UCSD-AML1 (cell line): ENCODE data around the gene ZNF625.

Source experiments
- DNase-seq: peaks from one replicate; lab custom pipeline; 2025; ENCODE audit not compliant: unreplicated experiment; lab: John Stamatoyannopoulos, UW

The ZNF625 gene

DNA sequence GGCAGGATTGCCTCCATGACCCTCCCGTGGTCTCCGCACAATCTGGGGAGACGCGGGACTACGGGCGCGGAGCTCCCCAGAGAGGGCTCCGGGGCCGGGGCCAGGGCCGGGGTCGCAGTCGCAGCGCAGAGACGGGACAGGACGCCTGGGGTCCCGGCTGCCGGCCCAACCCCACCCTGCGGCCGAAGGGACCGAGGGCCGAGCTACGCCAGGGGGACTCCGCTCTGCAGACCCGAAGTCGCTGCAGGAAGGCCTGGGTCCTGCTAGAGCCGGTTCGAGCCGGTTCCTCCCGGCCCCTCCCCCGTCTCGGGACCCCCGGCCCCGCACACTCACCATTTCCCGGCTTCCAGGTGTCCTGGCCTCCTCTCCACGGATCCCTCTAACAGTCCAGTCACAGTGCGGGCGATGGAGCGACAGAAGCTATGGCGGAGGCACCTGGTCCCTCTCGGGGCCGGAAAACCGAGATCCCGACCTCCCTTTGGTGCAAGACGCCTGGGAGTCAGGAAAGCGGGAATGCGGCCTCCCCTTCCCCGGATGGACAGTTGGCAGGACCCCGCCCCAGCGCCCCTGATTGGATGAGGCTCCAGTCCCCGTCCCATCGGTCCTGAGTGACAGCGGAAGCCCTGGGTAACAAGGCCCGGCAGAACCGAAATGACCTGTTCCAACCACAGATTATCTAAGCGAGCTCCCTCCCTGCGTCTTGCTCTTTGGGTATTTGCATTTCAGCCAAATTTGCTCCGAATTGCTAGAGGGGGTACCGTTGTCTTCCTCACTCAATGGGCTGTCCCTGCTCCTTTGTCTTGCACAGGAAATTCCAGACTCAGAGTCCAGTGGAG is at the start of gene ZNF625:
Gene ZNF625, minus strand, starts transcription at position 512 of the 836 bp plus-strand sequence. Its CDS starts 176 bp downstream, at position 336.
- peak; percentile 78 for DNase-seq

DNA sequence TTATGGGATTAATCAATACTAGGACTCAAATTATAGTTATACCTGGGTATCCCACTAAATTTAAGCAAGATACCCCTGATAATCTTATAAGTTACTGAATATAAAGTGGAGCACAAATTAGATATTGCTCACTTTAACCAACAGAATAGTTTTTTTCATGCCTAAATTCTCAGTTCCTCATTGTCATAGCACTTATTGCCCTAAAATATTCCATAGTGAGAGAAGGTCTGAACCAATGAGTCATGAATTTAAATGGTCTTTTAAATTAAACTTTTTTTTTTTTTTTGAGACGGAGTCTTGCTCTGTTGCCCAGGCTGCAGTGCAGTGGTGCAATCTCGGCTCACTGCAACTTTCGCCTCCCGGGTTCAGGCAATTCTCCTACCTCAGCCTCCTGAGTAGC is 48.8 kb upstream of the ZNF625 start:
- no peak for DNase-seq

DNA sequence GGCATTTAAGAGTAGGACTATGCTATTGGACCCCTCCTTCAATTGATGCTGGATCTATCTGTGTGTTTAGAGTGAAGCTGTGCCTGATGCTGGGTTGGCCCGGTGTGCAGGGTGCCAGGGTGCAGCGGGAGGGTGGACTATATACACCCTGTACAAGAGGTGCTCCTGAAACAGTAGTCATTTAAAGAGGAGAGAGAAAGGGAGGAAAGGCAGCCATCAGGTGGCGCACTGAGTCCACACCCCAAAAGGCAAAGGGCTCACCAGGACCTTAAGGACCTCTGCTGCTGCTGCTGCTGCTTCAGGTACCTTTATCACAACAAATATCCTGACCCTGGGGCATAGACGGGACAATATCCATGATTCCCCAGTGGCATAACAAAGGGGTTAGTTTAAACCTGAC is 45.7 kb upstream of the ZNF625 start:
- peak; percentile 13 for DNase-seq

DNA sequence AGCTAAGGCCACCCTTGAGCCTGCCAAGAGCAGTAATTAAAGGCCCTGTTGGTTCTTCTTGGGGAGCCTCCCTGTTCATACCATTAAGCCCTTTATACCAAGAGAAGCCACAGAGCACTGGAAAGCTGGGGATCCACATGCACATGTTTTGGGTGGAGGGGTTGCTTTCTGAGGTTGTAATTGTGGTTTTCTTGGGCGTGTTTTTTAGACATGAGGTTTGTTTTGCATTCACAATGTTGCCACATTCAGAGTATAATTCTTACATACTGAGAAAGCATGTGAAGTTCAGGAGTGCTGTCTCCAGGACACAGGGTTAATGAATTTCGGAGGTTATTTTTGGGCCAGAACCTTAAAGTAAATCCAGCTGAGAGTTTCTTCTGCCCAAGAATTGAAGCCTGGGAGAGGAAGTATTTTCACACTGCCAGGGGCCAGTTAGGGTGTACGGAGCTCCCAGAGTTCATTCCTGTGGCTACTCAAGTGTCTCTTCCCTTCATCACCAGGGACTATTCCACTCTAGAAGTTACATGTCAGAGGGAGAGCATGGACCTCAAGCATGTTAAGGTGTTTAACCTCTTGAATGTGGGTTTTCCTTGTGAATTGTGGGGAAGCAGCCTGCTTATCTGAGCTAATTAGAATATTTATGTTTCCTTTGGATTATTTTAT is 43.4 kb upstream of the ZNF625 start:
- DNase-seq: no peak

DNA sequence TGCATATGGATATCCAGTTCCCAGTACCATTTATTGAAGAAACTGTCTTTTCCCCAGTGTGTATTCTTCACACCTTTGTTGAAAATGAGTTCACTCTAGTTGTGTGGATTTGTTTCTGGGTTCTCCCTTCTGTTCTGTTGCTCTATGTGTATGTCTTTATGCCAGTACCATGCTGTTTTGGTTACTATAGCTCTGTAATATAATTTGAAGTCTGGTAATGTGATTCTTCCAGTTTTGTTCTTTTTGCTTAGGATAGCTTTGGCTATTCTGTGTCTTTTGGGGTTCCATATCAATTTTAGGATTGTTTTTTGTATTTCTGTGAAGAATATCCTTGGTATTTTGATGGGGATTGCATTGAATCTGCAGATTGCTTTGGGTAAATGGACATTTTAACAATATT is 41.6 kb upstream of the ZNF625 start:
- DNase-seq: no peak

DNA sequence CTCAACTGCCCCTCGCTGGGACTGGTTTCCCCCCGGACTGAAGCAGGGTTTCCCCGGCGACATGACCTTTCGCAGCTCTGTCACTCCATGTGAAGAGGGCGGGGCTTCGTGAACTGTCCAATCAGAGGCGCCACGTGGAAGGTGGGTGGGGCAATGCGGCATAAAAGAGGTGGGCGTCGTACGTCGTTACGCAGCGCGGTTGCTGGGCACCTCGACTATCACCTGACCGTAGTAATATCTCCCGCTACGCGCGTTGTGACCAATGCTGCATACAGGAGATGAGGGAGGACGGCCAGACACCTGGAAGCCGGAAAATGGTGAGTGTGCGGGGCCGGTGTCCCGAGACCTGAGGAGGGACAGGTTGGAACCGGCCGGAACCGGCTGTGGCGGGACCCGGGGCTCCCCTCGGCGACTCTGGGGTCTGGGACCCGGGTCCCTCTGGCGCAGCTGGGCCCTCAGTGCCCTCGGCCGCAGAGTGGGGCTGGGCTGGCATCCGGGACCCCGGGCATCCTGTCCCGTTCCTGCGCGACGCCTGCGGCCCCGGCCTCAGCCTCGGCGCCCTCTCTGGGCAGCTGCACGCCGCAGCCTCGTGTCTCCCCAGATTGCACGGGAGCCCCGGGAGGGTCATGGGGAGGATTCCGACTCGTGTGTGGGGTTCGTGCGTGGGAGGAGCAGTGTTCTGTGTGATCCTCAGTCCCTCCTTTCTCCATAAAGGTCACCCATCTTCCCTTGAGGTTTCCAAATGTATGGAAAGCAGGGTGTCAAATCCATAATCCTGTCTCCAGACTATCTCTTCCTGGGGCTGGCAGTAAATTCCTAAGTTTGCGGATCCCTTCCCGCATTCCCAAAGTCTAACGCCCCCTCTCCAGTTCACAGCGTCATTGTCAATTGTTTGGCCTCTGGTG is 38.5 kb upstream of the ZNF625 start:
- DNase-seq: no peak

DNA sequence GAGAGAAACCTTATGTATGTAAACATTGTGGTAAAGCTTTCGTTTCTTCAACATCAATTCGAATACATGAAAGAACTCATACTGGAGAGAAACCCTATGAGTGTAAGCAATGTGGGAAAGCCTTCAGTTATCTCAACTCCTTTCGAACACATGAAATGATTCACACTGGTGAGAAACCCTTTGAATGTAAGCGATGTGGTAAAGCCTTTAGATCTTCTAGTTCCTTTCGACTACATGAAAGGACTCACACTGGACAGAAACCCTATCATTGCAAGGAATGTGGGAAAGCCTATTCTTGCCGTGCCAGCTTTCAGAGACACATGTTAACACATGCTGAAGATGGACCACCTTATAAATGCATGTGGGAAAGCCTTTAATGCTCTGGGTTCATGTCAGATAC is 31.1 kb upstream of the ZNF625 start:
- DNase-seq: no peak

DNA sequence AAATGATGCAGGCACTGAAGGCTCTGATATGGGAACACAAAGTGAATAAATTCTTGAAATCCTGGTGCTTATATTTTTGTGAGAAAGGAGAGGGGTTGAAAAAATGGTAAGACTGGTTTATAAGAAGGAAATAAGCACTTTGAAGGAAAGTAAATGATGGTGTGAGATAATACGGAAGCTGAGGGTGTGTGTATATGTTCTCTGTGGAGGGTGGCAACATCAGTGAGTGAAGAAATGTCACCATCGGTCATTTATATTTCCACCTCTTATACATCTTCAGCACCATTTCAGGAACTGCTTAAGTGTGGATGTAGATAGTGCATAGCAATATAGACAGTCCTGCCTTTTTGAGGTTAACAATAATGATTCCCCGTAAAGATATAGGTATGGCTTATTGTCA is 23.8 kb upstream of the ZNF625 start:
- no peak for DNase-seq

DNA sequence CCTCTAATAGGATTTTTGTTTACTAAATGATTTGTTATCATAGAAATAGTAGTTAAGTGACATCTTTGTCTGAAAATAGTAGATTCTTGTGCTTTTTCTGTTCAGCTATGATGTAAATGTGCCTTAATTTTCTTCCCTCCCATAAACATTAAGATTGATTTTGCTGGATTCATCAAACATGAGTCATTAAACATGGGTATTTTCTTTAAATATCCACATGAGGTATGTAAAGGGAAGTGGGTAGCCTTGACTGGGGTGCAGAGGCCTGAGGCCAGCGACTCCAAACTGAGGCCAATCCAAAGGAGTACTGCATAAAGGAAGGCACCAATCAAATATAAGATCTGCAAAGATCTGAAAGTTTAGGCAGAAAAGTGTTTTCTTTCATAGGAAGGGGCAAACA is 10.1 kb upstream of the ZNF625 start:
- no peak for DNase-seq

DNA sequence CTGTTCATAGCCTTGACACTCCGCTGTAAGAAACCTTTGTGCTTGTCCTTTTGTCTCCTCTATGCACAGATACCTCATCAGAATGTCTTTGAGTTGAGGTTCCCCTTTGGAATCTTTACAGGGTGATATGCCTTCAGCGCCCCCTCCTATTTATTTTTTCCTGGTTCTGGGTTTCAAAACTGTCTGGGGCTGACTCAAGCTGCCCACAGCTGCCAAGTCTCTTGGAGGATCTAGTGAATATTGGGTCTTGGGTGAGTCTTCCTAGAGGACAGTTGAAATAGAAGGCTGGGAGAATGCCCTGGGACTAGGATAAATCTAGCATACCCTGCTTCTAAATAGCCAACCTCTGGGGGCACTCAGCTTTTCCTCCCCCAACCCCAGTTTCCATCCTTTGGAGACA is 7.3 kb upstream of the ZNF625 start:
- DNase-seq: no peak

DNA sequence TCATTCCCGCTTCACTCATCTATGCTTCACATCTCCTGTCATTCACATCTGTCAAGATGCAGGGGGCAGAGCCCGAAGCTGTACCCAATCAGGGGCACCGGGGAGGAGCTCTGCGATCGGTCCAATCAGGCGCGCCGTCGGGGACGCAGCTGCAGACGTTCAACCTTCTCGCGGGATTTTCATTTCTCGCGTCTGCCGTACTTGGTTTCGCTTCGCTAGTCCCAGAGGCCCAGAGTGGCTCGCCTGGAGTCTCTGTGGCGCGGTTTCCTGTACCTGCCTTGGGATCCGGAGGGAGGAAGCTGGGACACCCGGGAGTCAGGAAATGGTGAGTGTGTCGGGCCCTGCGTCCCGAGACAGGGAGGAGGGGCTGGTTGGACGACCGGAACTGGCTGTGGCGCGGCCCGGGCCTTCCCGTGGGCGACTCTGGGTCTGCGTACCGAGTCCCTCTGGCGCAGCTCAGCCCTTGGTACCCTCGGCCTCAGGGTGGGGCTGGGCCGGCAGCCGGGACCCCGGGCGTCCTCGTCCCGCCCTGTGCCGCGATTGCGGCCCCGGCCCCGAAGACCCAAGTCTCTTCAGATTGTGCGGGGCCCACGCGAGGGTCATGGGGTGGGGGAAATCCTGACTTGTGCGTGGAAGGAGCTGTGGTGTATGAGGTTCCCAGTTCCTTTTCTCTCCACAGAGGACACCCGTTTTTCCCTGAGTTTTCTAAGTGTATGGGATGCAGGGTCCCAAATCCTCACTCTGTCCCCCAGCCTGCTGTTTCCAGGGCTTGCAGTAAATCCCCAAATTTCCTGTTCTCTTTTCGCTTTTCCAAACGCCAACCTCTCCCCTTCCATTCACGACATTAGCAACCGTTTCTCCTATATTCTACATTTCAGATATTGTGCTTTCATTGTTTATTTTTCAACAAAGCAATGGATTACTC is 6.6 kb upstream of the ZNF625 start, which contains the start of gene ZNF136:
Gene ZNF136, plus strand, starts transcription at position 215 of the 925 bp plus-strand sequence. Its CDS starts 108 bp downstream, at position 323.
- peak; percentile 92 for DNase-seq

DNA sequence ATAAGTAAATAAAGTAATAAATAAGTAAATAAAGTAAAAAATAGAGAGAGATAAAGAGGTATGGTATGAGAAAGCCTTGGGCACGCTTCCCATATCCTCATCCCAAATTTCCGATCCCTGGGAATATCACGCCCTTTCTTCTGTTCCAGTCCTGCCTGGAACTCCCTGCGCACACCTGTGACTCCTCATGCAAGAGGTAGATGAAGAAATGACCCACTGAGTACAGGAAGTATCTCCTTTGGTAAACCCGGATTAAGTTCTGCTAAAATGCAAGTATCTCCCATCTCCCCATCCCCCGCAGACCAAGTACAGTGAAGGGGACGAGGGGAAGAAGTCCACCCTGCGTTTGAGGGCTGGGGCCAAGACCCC is 6.0 kb upstream of the ZNF625 start:
- no peak for DNase-seq

DNA sequence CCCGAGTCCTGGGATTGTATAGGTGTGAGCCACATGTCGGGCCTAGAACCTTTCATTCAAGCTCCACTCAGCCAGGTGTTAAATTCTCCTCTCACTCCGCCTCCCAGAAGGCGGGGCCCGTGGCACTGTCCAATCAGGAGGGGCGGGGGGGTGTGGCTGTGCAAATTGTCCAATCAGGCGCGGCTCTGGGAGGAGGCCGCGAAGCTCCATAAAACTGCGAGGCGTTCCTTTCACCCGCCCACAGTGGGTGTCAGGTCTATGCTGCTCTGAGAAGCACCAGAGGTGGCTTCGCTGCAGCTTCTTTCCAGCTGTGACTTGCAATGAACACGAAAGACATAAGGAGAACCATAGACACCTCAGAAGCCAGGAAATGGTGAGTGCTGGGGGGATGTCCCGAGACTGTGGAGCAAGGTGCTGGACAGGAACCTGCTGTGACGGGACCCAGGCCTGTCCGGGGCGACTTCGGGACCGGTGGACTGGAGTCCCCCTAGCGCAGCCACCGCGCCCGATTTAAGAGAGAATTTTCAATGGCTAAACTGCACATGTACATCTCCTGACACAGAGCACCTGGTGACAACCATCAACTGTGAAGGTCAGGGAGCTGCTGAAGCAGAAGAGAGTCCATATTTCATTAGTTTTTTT is 3.4 kb upstream of the ZNF625 start:
- DNase-seq: no peak

DNA sequence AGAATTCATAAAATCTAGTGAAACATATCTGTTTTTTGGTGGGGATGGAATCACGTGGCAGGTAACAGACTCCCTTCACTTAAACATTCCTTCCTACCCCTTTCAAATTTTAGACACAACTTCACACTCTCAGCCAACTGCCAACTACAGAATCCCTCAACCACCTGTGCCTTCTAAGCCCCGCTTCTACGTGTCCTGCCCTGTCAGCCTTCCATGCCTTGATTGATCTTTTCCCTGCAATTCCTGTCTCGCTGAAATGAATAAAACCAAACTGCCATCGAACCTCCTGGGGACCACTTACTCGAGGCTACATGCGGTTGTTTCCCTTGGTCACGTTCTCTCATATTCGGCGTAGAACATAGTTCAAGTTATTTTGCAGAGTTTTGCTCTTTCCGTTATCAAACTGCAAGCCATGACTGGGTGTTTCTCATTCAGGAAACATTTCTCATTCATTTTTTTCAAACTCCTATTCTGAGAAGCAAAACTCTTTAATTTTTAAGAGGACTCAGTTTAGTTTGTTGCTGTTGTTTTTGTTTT is 1.1 kb downstream of the ZNF625 start:
- no peak for DNase-seq

DNA sequence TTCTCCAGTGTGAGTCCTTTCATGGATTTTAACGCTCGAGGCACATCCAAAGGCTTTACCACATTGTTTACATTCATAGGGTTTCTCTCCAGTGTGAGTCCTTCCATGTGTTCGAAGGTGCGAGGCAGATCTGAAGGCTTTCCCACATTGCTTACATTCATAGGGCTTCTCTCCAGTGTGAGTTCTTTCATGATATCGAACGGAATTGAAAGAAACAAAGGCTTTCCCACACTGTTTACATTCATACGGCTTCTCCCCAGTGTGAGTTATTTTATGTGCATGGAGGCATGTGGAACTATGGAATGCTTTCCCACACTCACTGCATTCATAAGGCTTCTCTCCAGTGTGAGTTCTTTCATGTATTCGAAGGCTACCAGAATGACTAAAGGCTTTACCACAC is 11.2 kb downstream of the ZNF625 start:
- DNase-seq: no peak

DNA sequence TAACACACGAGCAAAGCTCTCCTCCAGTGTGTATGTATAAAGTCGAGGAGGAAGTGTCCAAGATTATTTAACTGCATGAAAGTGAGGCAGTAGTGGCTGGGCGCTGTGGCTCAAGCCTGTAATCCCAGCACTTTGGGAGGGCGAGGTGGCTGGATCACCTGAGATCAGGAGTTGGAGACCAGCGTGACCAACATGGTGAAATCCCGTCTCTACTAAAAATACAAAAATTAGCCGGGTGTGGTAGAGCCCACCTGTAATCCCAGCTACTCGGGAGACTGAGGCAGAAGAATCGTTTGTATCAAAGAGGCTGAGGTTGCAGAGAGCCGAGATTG is 15.2 kb downstream of the ZNF625 start:
- no peak for DNase-seq

DNA sequence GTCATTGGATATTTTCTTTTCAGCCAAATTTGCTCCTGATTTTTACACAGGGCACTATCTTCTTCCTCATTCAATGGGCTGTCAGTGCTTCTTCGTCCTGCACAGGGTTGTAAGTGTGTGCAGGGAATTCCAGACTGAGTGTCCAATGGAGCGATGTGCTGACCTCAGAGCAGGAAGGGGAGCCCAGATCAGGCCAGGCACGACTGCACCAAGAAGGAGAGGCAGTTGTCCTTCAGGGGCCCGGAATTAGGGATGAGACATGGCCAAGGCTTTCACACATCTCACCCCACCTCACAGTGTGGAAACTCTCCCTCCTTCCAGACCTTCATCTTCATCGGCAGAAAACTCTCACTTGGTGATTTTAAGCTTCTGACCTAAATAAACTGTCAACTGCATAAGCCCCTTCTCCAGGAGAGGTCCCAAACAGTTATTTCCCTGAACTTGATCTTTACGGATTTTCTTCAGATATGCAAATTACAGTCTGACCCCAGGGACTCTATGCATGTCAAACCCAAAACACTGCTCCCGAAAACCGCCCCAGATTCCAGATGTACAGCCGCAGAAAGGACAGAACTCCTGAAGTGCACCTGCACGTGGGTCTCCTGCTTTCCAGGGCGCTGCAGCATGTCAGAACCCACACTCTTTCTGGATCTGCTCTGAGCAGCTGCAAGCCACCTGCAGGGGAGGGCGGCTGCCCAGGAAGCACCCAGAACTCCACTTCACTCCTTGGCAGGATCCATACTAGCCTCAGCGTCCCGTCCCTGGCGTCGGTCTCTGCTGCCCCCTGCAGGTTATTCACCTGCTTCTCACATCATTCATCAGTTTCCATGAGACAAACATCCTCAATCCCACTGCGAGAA is 15.8 kb downstream of the ZNF625 start:
- DNase-seq: peak; percentile 69

DNA sequence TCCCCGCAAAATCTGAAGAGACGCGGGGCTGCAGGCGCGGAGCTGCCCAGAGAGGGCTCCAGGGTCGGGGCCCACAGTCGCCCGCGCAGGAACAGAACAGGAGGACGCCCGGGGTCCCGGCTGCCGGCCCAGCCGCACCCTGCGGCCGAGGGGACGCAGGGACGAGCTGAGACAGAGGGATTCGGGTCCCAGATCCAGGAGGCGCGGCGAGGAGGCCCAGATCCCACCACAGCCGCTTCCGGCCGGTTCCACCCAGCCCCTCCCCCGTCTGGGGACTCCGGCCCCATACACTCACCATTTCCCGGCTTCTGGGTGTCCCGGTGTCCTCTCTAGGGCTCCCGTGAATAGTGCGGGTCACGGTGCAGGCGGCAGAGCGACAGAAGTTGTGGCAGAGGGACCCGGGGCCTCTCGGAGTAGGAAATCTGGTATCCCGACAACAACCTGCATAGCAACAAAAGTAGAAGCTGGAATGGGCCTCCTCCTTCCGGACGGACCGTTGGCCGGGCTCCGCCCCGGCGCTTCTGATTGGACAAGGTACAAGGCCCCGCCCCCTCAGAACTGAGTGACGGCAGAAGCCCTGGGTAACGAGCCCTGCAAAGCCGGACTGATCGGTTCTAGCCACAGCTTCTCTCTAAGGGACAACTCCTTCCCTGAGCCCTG is 16.5 kb downstream of the ZNF625 start, which contains the start of gene ZNF20:
Gene ZNF20, minus strand, starts transcription at position 466 of the 660 bp plus-strand sequence. Its CDS starts 168 bp downstream, at position 298.
- peak; percentile 83 for DNase-seq
